Stomach (tissue), 9 donors: ENCODE measurements around the gene SND1. TPM values are rescaled to one million over a fixed set of nuclear protein-coding genes. Genes with fewer than 3 reads are reported as not detected.

ENCODE experiments used
- DNase-seq, 2 donors: peaks; one replicate each; pipeline versions ENCODE4 v3.0.0 to v3.0.0-alpha.2; 2013 to 2019
- H3K27ac ChIP-seq, 5 donors: fragments of 200-600 bp in 4 of 5; sonication (generic) in 4 of 5; one replicate each; pipeline ENCODE4 v1.5.1; 2013 to 2019; ENCODE audit warnings: mild to moderate bottlenecking in 1 of 5, moderate library complexity in 1 of 5
- H3K27me3 ChIP-seq, 3 donors: fragments of 200-600 bp; sonication (generic); one replicate each; pipeline ENCODE4 v1.5.1; 2017 to 2019; ENCODE audit warnings: mixed run types in 1 of 3
- H3K36me3 ChIP-seq, 4 donors: fragments of 200-600 bp; sonication (generic); 1 replicate in 3 of 4; 2 replicates in 1 of 4; pipeline ENCODE4 v1.5.1; 2016 to 2019
- H3K4me1 ChIP-seq, 4 donors: fragments of 200-600 bp; sonication (generic); one replicate each; pipeline ENCODE4 v1.5.1; 2016 to 2019
- H3K4me3 ChIP-seq, 4 donors: fragments of 200-600 bp; sonication (generic) in 3 of 4; one replicate each; pipeline ENCODE4 v1.5.1; 2016 to 2019; ENCODE audit warnings: mild to moderate bottlenecking in 1 of 4
- H3K9me3 ChIP-seq, 4 donors: fragments of 200-600 bp; sonication (generic); one replicate each; pipeline ENCODE4 v1.5.1; 2016 to 2019
- CTCF ChIP-seq, 7 experiments: fragments of 450-650 bp in 4 of 7; fragments of 200-600 bp in 3 of 7; sonication (generic) in 3 of 7; IDR thresholded peaks; one replicate each; pipeline ENCODE4 v1.5.1; 2016 to 2019; ENCODE audit warnings: antibody characterized with exemption in 7 of 7, control low read depth in 2 of 7, mild to moderate bottlenecking in 1 of 7
- EP300 ChIP-seq: sonication (generic); formaldehyde crosslinking; IDR thresholded peaks from one replicate; pipeline ENCODE4 v1.6.1; 2017; ENCODE audit warnings: antibody characterized with exemption
- POLR2A ChIP-seq, 4 donors: fragments of 450-650 bp; IDR thresholded peaks; one replicate each; pipeline ENCODE4 v1.6.1; 2016; ENCODE audit warnings: antibody characterized with exemption in 4 of 4, control low read depth in 2 of 4, mild to moderate bottlenecking in 1 of 4, moderate library complexity in 1 of 4
- POLR2AphosphoS5 ChIP-seq, 3 donors: sonication (generic); formaldehyde crosslinking; IDR thresholded peaks; one replicate each; pipeline ENCODE4 v1.6.1; 2016; ENCODE audit warnings: antibody characterized with exemption in 3 of 3
- WGBS, 5 donors: extraction: QIAGEN DNeasy Blood & Tissue Kit in 3 of 5; methylation state at CpG; one replicate each; pipeline versions ENCODE4 v1.1.5 to v1.1.7; 2013 to 2018; 5-methylcytosine and 5-hydroxymethylcytosine counted together
- intact Hi-C: fragments of 100-400 bp; cut with DNase I; formaldehyde crosslinking; loops from one replicate; pipeline ENCODE4 v1.15.1; 2023; ENCODE audit warnings: low total_unique reads
- polyA plus RNA-seq, 3 donors: library from polyadenylated mRNA; stranded (reverse); fragments of 200-250 nt; gene quantifications; one replicate each; pipeline ENCODE4 v1.2.3, GENCODE V29; 2013
- total RNA-seq, 5 donors: library from RNA; depleted of rRNA; stranded (reverse); fragments of >200 nt; gene quantifications; one replicate each; pipeline versions ENCODE4 v1.1.0 to v1.2.3, GENCODE V29; 2014 to 2016
- donor health status: healthy with polysubstance abuse.
- donor health status: Bipolar disorder and iron deficiency.
- donor health status: healthy.

Gene SND1
- total and polyA plus RNA-seq, 8 donors = 63.3 to 799 (median 126) TPM

- Histone ChIP-seq H3K4me3 (no peak overlapping the region), H3K27me3 (no peaks in the 10 kb centered on the region), H3K36me3 (peaks cover 6 to 66% (median 58%) of the 10 kb centered on the region in 4 donors), H3K9me3 (peaks cover 0 to 6% (median 3%) of the 10 kb centered on the region in 4 donors), H3K27ac (no peak overlapping the region), H3K4me1 (peaks cover 0 to 5% (median 0%) of the 10 kb centered on the region in 4 donors)
- intact Hi-C loops = no loop called here
- TF ChIP-seq EP300 (no peak), POLR2AphosphoS5 (IDR thresholded peaks at IDR 0.05) (no peak), CTCF (IDR thresholded peaks at IDR 0.05) (no peak), POLR2A (IDR thresholded peaks at IDR 0.05) (no peak)
- 92 to 100% (median 95%) methylated on average over 1 of the region's 1 CpG for WGBS, 5 donors
- DNase-seq = no peak
Observed at GRCh38 chr7:127715901-127716300, 63.9 kb downstream of the SND1 start.

GRCh38 chr7:127717502-127718339 lies 65.7 kb downstream of the SND1 start:
- peaks cover 0 to 5% (median 0%) of the 10 kb centered on the region in 4 donors for H3K4me1 ChIP-seq
- H3K9me3 ChIP-seq = no peaks in the 10 kb centered on the region
- no peak overlapping the region for H3K27ac ChIP-seq
- H3K27me3 ChIP-seq = no peaks in the 10 kb centered on the region
- 87 to 94% (median 90%) methylated on average over 6 of the region's 6 CpGs for WGBS, 5 donors
- no peak for DNase-seq
- peaks cover 15 to 64% (median 63%) of the 10 kb centered on the region in 4 donors for H3K36me3 ChIP-seq
- H3K4me3 ChIP-seq = no peak overlapping the region
- intact Hi-C loops = no loop called here
- TF ChIP-seq EP300 (no peak), POLR2A (IDR thresholded peaks at IDR 0.05) (no peak), POLR2AphosphoS5 (IDR thresholded peaks at IDR 0.05) (no peak), CTCF (IDR thresholded peaks at IDR 0.05) (no peak)

- Histone ChIP-seq H3K9me3 (no peaks in the 10 kb centered on the region), H3K4me1 (peaks cover 0 to under 1% (median 0%) of the 10 kb centered on the region in 4 donors), H3K4me3 (no peak overlapping the region), H3K27me3 (no peaks in the 10 kb centered on the region), H3K36me3 (peaks cover 15 to 70% (median 62%) of the 10 kb centered on the region in 4 donors), H3K27ac (no peak overlapping the region)
- intact Hi-C loops = no loop called here
- 94 to 97% (median 96%) methylated on average over 7 of the region's 7 CpGs for WGBS, 5 donors
- TF ChIP-seq POLR2AphosphoS5 (IDR thresholded peaks at IDR 0.05) (no peak), CTCF (IDR thresholded peaks at IDR 0.05) (no peak), POLR2A (IDR thresholded peaks at IDR 0.05) (no peak), EP300 (no peak)
- DNase-seq = no peak
Observed at GRCh38 chr7:127718340-127718679, 66.3 kb downstream of the SND1 start.

GRCh38 chr7:127726476-127726875 lies 74.5 kb downstream of the SND1 start:
- intact Hi-C loops = no loop called here
- 80 to 89% (median 83%) methylated on average over 3 of the region's 3 CpGs for WGBS, 5 donors

More at GRCh38 chr7:127726476-127726875, 74.5 kb downstream of the SND1 start:
- no peak overlapping the region for H3K4me3 ChIP-seq
- H3K4me1 ChIP-seq = no peaks in the 10 kb centered on the region
- no peaks in the 10 kb centered on the region for H3K27me3 ChIP-seq
- no peaks in the 10 kb centered on the region for H3K9me3 ChIP-seq
- DNase-seq = no peak
- no peak overlapping the region for H3K27ac ChIP-seq
- TF ChIP-seq EP300 (no peak), CTCF (IDR thresholded peaks at IDR 0.05) (no peak), POLR2AphosphoS5 (IDR thresholded peaks at IDR 0.05) (no peak), POLR2A (IDR thresholded peaks at IDR 0.05) (no peak)
- peaks cover 4 to 93% (median 87%) of the 10 kb centered on the region in 4 donors for H3K36me3 ChIP-seq
